Esophagus squamous epithelium (tissue), 5 donors: ENCODE results near the gene WFDC9. TPM values are rescaled to one million over a fixed set of nuclear protein-coding genes. Genes with fewer than 3 reads are reported as not detected.
"Not testable (repeated sequence)": the region's sequence is repeated elsewhere in the genome, so short reads cannot be mapped to it uniquely, and the experiment has no call there.

Experiments used
- DNase-seq: peaks from one replicate; lab custom pipeline; 2025; lab: John Stamatoyannopoulos, UW
- H3K27ac ChIP-seq, 4 donors: fragments of 200-600 bp; sonication (generic); one replicate each; pipeline ENCODE4 v1.5.1; 2016 to 2019; ENCODE audit warnings: mild to moderate bottlenecking in 1 of 4
- H3K27me3 ChIP-seq, 4 donors: fragments of 200-600 bp; sonication (generic); 1 replicate in 3 of 4; 2 replicates in 1 of 4; pipeline versions ENCODE4 v1.5.1 to v1.6.0; 2017 to 2021; ENCODE audit warnings: antibody characterized with exemption in 1 of 4
- H3K36me3 ChIP-seq, 3 donors: fragments of 200-600 bp; sonication (generic); one replicate each; pipeline ENCODE4 v1.5.1; 2016 to 2019
- H3K4me1 ChIP-seq, 3 donors: fragments of 200-600 bp; sonication (generic); one replicate each; pipeline ENCODE4 v1.5.1; 2017 to 2019
- H3K4me3 ChIP-seq, 4 donors: fragments of 200-600 bp; sonication (generic); 1 replicate in 3 of 4; 2 replicates in 1 of 4; pipeline ENCODE4 v1.5.1; 2016 to 2019; ENCODE audit warnings: mild to moderate bottlenecking in 2 of 4, moderate library complexity in 1 of 4
- H3K9me3 ChIP-seq, 3 donors: fragments of 200-600 bp; sonication (generic); one replicate each; pipeline ENCODE4 v1.5.1; 2016 to 2019
- POLR2A ChIP-seq, 4 donors: fragments of 450-650 bp; IDR thresholded peaks; one replicate each; pipeline ENCODE4 v1.6.1; 2017; ENCODE audit warnings: antibody characterized with exemption in 4 of 4, mild to moderate bottlenecking in 4 of 4, moderate library complexity in 3 of 4
- WGBS, 2 donors: methylation state at CpG; one replicate each; pipeline ENCODE4 v1.1.5; 2018; 5-methylcytosine and 5-hydroxymethylcytosine counted together
- intact Hi-C: fragments of 100-400 bp; cut with DNase I; formaldehyde crosslinking; loops from one replicate; pipeline ENCODE4 v1.15.0; 2022
- total RNA-seq, 4 donors: library from RNA; depleted of rRNA; stranded (reverse); fragments of >200 nt; gene quantifications; one replicate each; pipeline ENCODE4 v1.1.0, GENCODE V29; 2016
- TF ChIP-seq, protein P1 (sequence below), 6 experiments: fragments of 450-650 bp in 4 of 6; fragments of 200-600 bp in 2 of 6; sonication (generic) in 2 of 6; IDR thresholded peaks; one replicate each; pipeline ENCODE4 v1.5.1; 2016 to 2019; ENCODE audit warnings: antibody characterized with exemption in 6 of 6, mild to moderate bottlenecking in 4 of 6, moderate library complexity in 4 of 6
- donor health status: DM: yes; HTN: yes; CAD: no.

WFDC9 gene
- not detected for total RNA-seq

DNA sequence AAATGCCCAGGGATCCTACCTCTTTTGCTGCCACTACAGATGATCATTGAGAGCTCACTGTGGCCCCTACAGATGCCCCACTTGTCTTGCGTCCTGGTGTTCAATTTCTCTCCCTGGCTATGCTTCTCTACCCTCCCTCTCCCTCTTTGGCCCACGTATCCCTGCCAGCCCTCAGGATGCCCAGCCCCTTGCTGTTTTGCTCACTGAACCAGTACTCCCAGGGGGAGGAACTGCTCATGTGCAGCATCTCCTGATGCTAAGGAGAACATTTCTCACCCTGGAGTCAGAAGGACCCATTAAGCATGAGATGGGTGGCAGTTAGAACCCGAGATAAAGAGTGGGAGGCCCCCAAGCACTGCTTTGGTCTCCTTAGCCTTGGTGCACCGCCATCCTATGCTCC lies at the start of gene WFDC9:
WFDC9 (minus strand) TSS at position 101 of the 400 bp plus-strand sequence. CDS start 21,103 bp downstream, outside the sequence.
- intact Hi-C loops, result no loop called here
- no peaks in the 10 kb centered on the region for H3K36me3 ChIP-seq
- peaks cover 0 to 55% (median 0%) of the 10 kb centered on the region in 4 donors for H3K27me3 ChIP-seq
- H3K4me3 ChIP-seq, result no peak within 1 kb of the TSS
- no peak for TF ChIP-seq POLR2A (IDR thresholded peaks at IDR 0.05)
- TF ChIP-seq, protein P1, sequence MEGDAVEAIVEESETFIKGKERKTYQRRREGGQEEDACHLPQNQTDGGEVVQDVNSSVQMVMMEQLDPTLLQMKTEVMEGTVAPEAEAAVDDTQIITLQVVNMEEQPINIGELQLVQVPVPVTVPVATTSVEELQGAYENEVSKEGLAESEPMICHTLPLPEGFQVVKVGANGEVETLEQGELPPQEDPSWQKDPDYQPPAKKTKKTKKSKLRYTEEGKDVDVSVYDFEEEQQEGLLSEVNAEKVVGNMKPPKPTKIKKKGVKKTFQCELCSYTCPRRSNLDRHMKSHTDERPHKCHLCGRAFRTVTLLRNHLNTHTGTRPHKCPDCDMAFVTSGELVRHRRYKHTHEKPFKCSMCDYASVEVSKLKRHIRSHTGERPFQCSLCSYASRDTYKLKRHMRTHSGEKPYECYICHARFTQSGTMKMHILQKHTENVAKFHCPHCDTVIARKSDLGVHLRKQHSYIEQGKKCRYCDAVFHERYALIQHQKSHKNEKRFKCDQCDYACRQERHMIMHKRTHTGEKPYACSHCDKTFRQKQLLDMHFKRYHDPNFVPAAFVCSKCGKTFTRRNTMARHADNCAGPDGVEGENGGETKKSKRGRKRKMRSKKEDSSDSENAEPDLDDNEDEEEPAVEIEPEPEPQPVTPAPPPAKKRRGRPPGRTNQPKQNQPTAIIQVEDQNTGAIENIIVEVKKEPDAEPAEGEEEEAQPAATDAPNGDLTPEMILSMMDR (IDR thresholded peaks at IDR 0.05), result no peak
- 63 to 69% methylated on average over 3 of the region's 4 CpGs for WGBS, 2 donors
- H3K9me3 ChIP-seq, result no peaks in the 10 kb centered on the region
- no peaks in the 10 kb centered on the region for H3K4me1 ChIP-seq
- no peak for DNase-seq
- H3K27ac ChIP-seq, result no peak within 1 kb of the TSS

DNA sequence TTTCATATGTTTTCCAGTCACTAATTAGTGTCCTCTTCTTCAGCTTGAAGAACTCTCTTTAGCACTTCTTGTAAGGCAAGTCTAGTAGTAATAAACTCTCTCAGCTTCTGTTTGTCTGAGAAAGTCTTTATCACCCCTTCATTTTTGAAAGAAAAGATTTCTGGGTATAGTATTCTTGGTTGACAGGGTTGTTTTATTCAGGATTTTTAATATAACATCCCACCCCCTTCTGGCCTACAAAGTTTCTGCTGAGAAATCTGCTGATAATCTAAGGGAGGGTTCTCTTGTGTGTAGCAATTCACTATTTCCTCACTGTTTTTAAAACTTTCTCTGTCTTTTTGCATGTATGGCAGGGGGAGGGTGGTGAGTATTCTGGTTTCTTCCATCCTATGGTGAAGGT lies 48.6 kb upstream of the WFDC9 start:
- no peak for DNase-seq
- intact Hi-C loops, result no loop called here

DNA sequence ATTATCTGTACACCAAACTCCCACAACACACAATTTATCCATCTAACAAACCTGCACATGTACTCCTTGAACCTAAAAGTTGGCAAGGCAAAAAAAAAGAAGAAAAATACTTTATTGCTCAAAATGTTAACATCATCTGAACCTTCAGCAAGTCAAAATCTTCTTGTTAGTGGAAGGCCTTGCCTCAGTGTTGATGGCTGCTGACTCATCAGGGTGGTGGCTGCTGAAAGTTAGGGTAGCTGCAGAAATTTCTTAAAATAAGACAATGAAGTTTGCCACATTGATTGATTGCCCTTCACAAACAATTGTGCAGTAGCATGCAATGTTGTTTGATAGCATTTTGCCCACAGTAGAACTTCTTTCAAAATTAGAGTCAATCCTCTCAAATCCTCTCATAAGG lies 41.7 kb upstream of the WFDC9 start:
- no peaks in the 10 kb centered on the region for H3K27me3 ChIP-seq
- no peak overlapping the region for H3K27ac ChIP-seq
- H3K4me3 ChIP-seq, result no peak overlapping the region
- H3K9me3 ChIP-seq, result no peaks in the 10 kb centered on the region
- no peaks in the 10 kb centered on the region for H3K4me1 ChIP-seq
- intact Hi-C loops, result no loop called here
- DNase-seq, result no peak
- TF ChIP-seq, protein P1 (IDR thresholded peaks at IDR 0.05), result no peak
- no peak for TF ChIP-seq POLR2A (IDR thresholded peaks at IDR 0.05)
- H3K36me3 ChIP-seq, result no peaks in the 10 kb centered on the region

More for the DNA sequence above, 48.6 kb upstream of the WFDC9 start:
- H3K27me3 ChIP-seq, result peaks cover 0 to 15% (median 0%) of the 10 kb centered on the region in 4 donors
- no peaks in the 10 kb centered on the region for H3K4me1 ChIP-seq
- no peak overlapping the region for H3K27ac ChIP-seq
- no peak overlapping the region for H3K4me3 ChIP-seq
- peaks cover 0 to 30% (median 20%) of the 10 kb centered on the region in 3 donors for H3K9me3 ChIP-seq
- no peak for TF ChIP-seq POLR2A (IDR thresholded peaks at IDR 0.05)
- TF ChIP-seq, protein P1 (IDR thresholded peaks at IDR 0.05), result no peak
- no peaks in the 10 kb centered on the region for H3K36me3 ChIP-seq

DNA sequence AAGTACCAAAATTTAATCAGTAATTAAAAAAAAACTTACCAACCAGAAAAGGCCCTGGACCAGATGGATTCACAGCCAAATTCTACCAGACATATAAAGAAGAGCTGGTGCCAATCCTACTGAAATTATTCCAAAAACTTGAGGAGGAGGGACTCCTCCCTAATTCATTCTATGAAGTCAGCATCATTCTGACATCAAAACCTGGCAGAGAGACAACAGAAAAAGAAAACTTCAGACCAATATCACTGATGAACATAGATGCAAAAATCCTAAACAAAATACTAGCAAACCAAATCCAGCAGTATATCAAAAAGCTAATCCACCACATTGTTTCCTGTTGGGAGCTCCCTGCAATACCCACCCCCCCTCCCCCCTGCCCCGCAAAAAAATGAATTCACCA lies 39.1 kb upstream of the WFDC9 start, which contains the start of gene WFDC11:
WFDC11 (minus strand) TSS at position 101 of the 400 bp plus-strand sequence. CDS start 19,639 bp downstream, outside the sequence.
- H3K4me3 ChIP-seq, result no peak within 1 kb of the TSS
- TF ChIP-seq POLR2A (IDR thresholded peaks at IDR 0.05), result no peak
- TF ChIP-seq, protein P1 (IDR thresholded peaks at IDR 0.05), result no peak
- peaks cover 0 to 16% (median 0%) of the 10 kb centered on the region in 4 donors for H3K27me3 ChIP-seq
- no peak for DNase-seq
- intact Hi-C loops, result no loop called here
- no peak within 1 kb of the TSS for H3K27ac ChIP-seq
- H3K36me3 ChIP-seq, result no peaks in the 10 kb centered on the region
- 53 to 100% methylated on average over 1 of the region's 1 CpG for WGBS, 2 donors
- no peaks in the 10 kb centered on the region for H3K9me3 ChIP-seq
- no peaks in the 10 kb centered on the region for H3K4me1 ChIP-seq

DNA sequence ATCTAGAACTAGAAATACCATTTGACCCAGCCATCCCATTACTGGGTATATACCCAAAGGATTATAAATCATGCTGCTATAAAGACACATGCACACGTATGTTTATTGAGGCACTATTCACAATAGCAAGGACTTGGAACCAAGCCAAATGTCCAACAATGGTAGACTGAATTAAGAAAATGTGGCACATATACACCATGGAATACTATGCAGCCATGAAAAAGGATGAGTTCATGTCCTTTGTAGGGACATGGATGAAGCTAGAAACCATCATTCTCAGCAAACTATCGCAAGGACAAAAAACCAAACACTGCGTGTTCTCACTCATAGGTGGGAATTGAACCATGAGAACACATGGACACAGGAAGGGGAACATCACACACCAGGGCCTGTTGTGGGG lies 26.0 kb upstream of the WFDC9 start:
- H3K27me3 ChIP-seq, intact Hi-C loops, H3K36me3 ChIP-seq, DNase-seq, H3K4me1 ChIP-seq, H3K9me3 ChIP-seq, H3K27ac ChIP-seq, H3K4me3 ChIP-seq: not testable (repeated sequence)
- WGBS, 2 donors, result 57 to 90% methylated on average over 3 of the region's 3 CpGs

DNA sequence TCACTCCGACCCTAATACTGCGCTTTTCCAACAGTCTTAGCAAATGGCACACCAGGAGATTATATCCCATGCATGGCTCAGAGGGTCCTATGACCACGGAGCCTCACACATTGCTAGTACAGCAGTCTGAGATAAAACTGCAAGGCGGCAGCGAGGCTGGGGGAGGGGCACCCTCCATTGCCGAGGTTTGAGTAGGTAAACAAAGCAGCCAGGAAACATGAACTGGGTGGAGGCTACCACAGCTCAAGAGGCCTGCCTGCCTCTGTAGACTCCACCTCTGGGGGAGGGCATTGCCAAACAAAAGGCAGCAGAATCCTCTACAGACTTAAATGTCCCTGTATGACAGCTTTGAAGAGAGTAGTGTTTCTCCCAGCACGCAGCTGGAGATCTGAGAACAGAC lies 20.6 kb upstream of the WFDC9 start:
- DNase-seq, H3K4me3 ChIP-seq: not testable (repeated sequence)
- WGBS, 2 donors, result 58 to 85% methylated on average over 3 to 6 of the region's 7 CpGs

More for the DNA sequence above, 20.6 kb upstream of the WFDC9 start:
- H3K4me1 ChIP-seq, H3K27ac ChIP-seq, H3K27me3 ChIP-seq, H3K36me3 ChIP-seq, H3K9me3 ChIP-seq, intact Hi-C loops: not testable (repeated sequence)
